HG03460 (cell line): ENCODE data around the gene MLEC.

Experiments
- ATAC-seq: cut with Tn5 transposase; IDR thresholded peaks from one replicate; pipeline ENCODE4 v1.9.1; 2021; ENCODE audit not compliant: unreplicated experiment

MLEC gene

DNA sequence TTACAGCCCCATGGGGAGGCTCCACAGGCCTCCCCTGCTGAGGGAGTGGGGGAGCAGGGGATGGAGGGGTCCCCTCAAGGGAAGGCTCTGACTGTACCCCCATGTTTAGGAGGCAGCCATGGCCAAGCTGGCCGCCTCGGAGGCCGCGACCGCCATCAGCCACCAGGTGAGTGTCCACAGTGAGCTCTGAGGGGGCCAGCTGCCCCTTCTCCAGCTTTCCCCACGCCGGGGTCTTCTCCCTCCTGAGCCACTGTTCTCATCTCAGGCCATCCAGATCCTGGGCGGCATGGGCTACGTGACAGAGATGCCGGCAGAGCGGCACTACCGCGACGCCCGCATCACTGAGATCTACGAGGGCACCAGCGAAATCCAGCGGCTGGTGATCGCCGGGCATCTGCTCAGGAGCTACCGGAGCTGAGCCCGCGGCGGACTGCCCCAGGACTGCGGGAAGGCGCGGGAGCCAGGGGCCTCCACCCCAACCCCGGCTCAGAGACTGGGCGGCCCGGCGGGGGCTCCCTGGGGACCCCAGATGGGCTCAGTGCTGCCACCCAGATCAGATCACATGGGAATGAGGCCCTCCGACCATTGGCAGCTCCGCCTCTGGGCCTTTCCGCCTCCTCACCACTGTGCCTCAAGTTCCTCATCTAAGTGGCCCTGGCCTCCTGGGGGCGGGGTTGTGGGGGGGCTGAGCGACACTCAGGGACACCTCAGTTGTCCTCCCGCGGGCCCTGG, 52.2 kb downstream of the MLEC start:
- no peak for ATAC-seq

DNA sequence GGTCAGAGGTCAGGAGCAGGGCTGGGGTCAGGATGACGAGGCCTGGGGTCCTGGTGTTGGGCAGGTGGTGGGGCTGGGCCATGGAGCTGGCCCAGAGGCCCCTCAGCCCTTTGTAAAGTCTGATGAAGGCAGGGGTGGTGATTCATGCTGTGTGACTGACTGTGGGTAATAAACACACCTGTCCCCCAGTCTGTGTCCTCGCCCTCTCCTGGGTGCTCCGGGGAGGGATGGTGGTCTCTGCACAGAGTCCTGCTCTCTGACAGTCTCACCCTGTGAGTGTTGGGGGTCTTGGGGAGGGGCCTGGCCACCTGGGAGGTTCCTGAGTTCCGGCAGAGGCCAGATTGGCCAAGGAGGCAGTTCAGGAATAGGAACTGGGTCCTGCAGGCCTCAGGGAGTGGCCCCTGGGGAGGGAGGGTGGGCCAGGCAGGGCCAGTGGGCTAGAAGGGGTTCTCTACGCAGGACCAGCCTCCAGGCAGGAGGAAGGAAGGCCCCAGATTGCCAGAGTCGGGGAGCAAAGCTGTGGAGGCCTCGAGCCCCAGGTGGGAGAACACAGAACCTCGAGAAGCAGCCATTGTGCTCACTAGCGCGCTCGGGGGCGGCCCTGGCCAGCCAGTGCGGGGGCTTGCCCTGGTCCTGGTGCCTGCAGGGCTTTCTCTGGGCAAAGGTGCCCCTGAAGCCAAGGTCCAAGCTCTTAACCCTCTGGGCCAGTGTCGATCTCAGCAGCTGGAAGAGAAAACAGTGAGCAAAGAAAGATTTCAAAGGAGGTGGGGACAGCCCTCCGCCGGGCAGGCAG, 53.1 kb downstream of the MLEC start:
- ATAC-seq = no peak

GRCh38 chr12:120740871-120741270, 53.9 kb downstream of the MLEC start:
- no peak for ATAC-seq

- ATAC-seq = no peak
Measured at GRCh38 chr12:120741476-120742421, 54.8 kb downstream of the MLEC start.

GRCh38 chr12:120744922-120745493, 58.1 kb downstream of the MLEC start:
- ATAC-seq = no peak

- ATAC-seq = no peak
Measured at GRCh38 chr12:120748242-120748641, 61.3 kb downstream of the MLEC start.

DNA sequence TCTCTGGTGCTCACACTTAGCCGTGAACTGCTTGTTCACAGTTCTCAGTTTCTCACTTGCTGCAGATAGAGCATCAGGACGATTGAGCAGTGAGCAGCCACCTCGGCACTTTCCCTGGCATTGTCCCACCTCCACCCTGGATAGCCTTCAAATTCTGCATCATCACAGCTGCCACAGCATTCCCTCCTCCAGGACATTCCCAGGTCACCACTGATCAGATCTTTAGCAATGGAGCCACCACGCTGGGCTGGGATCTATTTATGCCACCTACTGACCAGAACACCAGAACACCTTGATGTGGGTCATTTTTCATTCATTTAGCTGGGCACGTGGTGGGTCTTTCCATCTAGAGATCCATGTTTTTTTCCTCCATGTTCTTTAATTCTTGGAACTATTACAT, 62.3 kb downstream of the MLEC start:
- ATAC-seq = no peak

- ATAC-seq = no peak
Measured at GRCh38 chr12:120750806-120751205, 63.9 kb downstream of the MLEC start.

DNA sequence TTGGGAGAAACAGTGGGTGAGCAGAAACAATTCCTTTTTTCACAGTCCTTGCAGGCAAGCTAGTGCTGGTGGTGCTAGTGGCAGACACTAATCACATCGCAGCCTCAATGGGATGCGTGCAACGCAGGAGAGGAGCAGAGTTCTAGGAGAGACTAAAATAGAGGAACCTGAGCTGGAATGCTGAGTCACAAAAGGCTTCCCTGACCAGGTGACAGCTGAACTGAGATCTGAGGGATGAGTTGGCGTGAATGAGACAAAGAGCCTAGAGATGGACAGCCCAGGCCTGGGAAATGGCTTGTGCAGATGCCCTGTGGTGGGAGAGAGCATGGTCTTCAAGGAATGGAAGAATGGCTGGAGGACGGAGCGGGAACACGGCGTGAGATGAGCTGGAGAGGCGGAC, 64.4 kb downstream of the MLEC start:
- no peak for ATAC-seq
